ENCODE results near the gene MYO10.

DNA sequence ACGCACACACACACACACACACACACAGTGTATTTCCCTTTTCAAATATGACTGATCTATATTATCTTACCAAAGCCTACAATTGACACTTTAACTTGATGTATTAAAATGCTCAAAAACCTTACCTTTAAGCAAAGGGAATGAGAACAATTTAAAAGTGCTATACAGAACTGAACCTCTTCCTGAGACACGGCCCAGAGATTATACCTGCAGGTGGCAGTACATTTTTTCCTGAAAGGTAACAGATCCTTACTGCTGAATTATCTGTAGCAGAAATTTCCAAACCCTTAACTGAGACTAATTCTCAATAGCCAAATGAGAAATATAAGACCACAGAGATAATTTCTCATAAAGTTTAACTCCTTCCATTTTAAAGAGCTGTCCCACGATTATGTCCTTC lies 91.1 kb downstream of the MYO10 start:
- TF ChIP-seq POLR2A (IDR thresholded peaks at IDR 0.05) (no peak), EP300 (IDR thresholded peaks at IDR 0.05) (no peak)
- TF ChIP-seq, protein P1, sequence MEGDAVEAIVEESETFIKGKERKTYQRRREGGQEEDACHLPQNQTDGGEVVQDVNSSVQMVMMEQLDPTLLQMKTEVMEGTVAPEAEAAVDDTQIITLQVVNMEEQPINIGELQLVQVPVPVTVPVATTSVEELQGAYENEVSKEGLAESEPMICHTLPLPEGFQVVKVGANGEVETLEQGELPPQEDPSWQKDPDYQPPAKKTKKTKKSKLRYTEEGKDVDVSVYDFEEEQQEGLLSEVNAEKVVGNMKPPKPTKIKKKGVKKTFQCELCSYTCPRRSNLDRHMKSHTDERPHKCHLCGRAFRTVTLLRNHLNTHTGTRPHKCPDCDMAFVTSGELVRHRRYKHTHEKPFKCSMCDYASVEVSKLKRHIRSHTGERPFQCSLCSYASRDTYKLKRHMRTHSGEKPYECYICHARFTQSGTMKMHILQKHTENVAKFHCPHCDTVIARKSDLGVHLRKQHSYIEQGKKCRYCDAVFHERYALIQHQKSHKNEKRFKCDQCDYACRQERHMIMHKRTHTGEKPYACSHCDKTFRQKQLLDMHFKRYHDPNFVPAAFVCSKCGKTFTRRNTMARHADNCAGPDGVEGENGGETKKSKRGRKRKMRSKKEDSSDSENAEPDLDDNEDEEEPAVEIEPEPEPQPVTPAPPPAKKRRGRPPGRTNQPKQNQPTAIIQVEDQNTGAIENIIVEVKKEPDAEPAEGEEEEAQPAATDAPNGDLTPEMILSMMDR (IDR thresholded peaks at IDR 0.05): no peak
